Activated T-helper 2 cell treated with anti-CD3 and anti-CD28 coated beads, Interferon-gamma antibody, Interleukin-2, Interleukin-4, amounts not matched to agents 10 μg/mL and 5 μg/mL and 100 μg/mL, durations not matched to agents 14 hours and 24 hours and 36 hours (primary cell): ENCODE data around the gene EME1. TPM values are rescaled to one million over a fixed set of nuclear protein-coding genes. Genes with fewer than 3 reads are reported as not detected.

ENCODE experiments used
- DNase-seq: peaks from one replicate; pipeline ENCODE4 v3.0.0; 2021; ENCODE audit warnings: low spot score
- H3K27ac Mint-ChIP-seq: one replicate; pipeline ENCODE4 v1.8.0; 2021; ENCODE audit warnings: mixed read lengths
- H3K27me3 Mint-ChIP-seq: one replicate; pipeline ENCODE4 v1.8.0; 2021; ENCODE audit warnings: low read depth, mixed read lengths
- H3K36me3 Mint-ChIP-seq: one replicate; pipeline ENCODE4 v1.8.0; 2021; ENCODE audit warnings: low read depth, mixed read lengths
- H3K4me1 Mint-ChIP-seq: one replicate; pipeline ENCODE4 v1.8.0; 2021; ENCODE audit warnings: low read depth, mixed read lengths
- H3K4me3 Mint-ChIP-seq: one replicate; pipeline ENCODE4 v1.8.0; 2021; ENCODE audit warnings: low read depth, mild to moderate bottlenecking, moderate library complexity, mixed read lengths
- H3K9me3 Mint-ChIP-seq: one replicate; pipeline ENCODE4 v1.8.0; 2021; ENCODE audit warnings: mixed read lengths
- intact Hi-C: fragments of 100-400 bp; cut with micrococcal nuclease; formaldehyde crosslinking; loops from one replicate; pipeline ENCODE4 v1.15.1; 2023
- total RNA-seq: library from RNA; stranded (reverse); gene quantifications from 2 replicates; pipeline ENCODE4 v1.2.3, GENCODE V29; 2022

The EME1 gene
- total RNA-seq, 1 donor from 2014 or later: 28.6 TPM

DNA sequence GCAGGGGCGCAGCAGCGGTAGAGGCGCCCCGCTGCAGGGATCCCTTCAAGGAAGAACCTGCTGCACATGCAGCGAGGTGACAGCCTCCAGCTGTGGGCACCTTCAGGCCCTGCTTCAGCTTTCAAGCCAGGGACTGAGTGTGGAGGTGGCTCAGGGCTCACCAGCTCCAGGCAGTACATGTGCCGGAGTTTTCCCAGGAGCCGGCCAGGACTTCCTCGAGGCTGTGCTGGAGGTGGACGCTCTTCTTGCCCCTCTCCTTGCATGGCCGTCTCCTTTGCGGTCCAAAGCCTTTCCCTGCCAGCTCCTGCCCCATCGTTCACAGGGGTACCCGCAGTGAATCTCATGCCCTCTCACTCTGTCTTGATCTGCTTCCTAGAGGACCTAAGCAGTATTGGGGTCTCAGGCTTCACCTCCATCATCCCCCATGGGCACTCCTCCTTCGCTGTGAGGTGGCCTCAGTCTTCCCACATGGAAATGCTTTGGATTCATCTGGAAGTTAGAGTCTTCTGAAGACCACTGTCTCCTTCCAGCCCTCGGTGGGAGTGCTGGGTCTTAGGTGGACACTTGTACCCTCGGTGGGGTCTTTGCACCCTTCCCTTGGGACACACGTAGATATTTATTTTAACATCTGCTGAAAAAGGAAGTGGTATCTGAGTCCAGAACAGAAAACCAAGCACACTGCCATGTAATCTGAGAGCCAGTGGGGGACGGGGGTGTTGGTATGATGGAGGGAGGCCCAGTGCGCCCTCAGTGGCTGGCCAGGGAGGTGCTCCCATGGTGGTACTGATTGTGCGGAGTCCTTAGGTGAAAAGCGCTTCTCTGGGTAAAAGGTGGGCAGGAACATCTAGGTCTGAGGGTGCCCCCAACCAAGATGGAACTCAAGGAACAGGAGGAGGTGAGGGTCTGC lies 20.1 kb upstream of the EME1 start:
- H3K9me3 Mint-ChIP-seq: no peaks in the 10 kb centered on the region
- intact Hi-C loops: no loop called here
- no peak overlapping the region for H3K27ac Mint-ChIP-seq
- H3K36me3 Mint-ChIP-seq: peaks cover 66% of the 10 kb centered on the region
- no peaks in the 10 kb centered on the region for H3K27me3 Mint-ChIP-seq
- H3K4me1 Mint-ChIP-seq: peaks cover 23% of the 10 kb centered on the region
- H3K4me3 Mint-ChIP-seq: no peak overlapping the region
- DNase-seq: no peak

DNA sequence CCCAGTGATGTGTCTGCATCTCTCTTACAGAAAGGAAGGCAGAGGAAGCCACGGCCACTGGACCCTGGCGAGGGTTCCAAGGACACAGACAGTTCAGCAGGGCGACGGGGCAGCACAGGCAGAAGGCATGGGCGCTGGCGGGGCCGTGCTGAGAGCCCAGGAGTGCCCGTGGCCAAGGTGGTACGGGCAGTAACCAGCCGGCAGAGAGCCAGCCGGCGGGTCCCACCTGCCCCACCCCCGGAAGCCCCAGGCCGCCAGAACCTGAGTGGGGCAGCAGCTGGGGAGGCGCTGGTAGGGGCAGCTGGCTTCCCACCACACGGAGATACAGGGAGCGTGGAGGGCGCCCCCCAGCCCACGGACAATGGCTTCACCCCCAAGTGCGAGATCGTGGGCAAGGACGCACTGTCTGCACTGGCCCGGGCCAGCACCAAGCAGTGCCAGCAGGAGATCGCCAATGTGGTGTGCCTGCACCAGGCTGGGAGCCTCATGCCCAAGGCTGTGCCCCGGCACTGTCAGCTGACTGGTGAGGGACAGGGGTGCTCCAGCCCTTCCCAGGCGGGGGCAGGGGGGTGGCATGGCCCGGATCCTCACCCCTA lies 19.3 kb upstream of the EME1 start:
- Mint-ChIP-seq H3K27ac (no peak overlapping the region), H3K27me3 (no peaks in the 10 kb centered on the region), H3K9me3 (no peaks in the 10 kb centered on the region), H3K4me3 (no peak overlapping the region), H3K36me3 (peaks cover 66% of the 10 kb centered on the region), H3K4me1 (peaks cover 15% of the 10 kb centered on the region)
- DNase-seq: no peak
- intact Hi-C loops: no loop called here

DNA sequence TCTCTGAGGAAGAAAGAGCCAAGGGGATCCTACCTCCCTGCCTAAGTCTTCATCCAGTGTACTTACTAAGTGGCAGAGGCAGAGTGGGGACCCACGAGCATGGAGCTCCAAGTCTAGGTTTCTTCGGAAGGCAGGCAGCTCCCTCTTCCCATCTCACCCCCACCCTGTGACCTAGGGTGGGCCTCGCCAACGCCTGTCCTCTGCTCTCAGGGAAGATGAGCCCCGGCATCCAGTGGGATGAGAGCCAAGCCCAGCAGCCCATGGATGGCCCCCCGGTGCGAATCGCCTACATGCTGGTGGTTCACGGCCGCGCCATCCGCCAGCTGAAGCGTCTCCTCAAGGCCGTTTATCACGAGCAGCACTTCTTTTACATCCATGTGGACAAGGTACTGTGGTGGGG lies 18.8 kb upstream of the EME1 start:
- intact Hi-C loops: no loop called here
- no peak overlapping the region for H3K27ac Mint-ChIP-seq
- peaks cover 11% of the 10 kb centered on the region for H3K4me1 Mint-ChIP-seq
- H3K27me3 Mint-ChIP-seq: no peaks in the 10 kb centered on the region
- no peaks in the 10 kb centered on the region for H3K9me3 Mint-ChIP-seq
- peaks cover 67% of the 10 kb centered on the region for H3K36me3 Mint-ChIP-seq
- no peak for DNase-seq
- H3K4me3 Mint-ChIP-seq: no peak overlapping the region

- intact Hi-C loops: no loop called here
- DNase-seq: no peak
- Mint-ChIP-seq H3K27me3 (no peaks in the 10 kb centered on the region), H3K9me3 (no peaks in the 10 kb centered on the region), H3K27ac (no peak overlapping the region), H3K4me1 (peaks cover 7% of the 10 kb centered on the region), H3K4me3 (no peak overlapping the region), H3K36me3 (peaks cover 67% of the 10 kb centered on the region)
These were observed 18.3 kb upstream of the EME1 start for GRCh38 chr17:50354776-50355175.

DNA sequence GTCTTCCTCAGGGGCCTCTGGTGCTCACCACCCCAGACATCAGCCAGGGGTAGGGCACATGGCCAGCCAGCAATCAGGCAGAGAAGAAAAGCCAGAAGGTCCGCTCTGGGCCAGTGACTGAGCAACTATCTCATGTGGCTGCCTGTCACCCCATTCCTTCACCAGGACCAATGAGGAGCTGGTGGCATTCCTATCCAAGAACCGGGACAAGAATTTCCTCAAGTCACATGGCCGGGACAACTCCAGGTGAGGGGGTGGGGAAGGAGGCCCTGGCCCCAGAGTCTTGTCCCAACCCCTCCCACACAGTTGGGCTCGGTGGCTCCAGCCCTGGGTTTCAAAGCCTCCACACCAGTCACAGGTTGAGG lies 17.7 kb upstream of the EME1 start:
- no peaks in the 10 kb centered on the region for H3K9me3 Mint-ChIP-seq
- H3K4me1 Mint-ChIP-seq: peaks cover 7% of the 10 kb centered on the region
- H3K27me3 Mint-ChIP-seq: no peaks in the 10 kb centered on the region
- H3K4me3 Mint-ChIP-seq: no peak overlapping the region
- intact Hi-C loops: no loop called here
- H3K27ac Mint-ChIP-seq: no peak overlapping the region
- DNase-seq: no peak
- peaks cover 67% of the 10 kb centered on the region for H3K36me3 Mint-ChIP-seq

DNA sequence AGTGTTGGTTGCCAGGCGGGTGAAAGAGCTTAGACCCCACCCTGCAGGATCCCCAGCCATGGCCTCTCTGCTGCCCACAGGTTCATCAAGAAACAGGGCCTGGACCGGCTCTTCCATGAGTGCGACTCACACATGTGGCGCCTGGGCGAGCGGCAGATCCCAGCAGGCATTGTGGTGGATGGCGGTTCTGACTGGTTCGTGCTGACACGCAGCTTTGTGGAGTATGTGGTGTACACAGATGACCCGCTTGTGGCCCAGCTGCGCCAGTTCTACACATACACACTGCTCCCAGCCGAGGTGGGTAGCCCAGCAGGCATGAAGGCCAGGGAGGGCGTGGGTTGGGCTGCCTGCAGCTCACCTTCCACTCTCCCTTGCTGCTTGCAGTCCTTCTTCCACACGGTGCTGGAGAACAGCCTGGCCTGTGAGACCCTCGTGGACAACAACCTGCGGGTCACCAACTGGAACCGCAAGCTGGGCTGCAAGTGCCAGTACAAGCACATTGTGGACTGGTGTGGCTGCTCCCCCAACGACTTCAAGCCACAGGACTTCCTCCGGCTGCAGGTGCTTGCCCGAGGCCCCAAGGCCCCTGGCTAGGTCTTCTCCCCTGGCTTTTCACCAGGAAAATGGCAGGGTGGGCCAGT lies 17.2 kb upstream of the EME1 start:
- Mint-ChIP-seq H3K4me3 (no peak overlapping the region), H3K27me3 (no peaks in the 10 kb centered on the region), H3K36me3 (peaks cover 67% of the 10 kb centered on the region), H3K27ac (no peak overlapping the region), H3K4me1 (peaks cover 4% of the 10 kb centered on the region), H3K9me3 (no peaks in the 10 kb centered on the region)
- no peak for DNase-seq
- intact Hi-C loops: no loop called here

DNA sequence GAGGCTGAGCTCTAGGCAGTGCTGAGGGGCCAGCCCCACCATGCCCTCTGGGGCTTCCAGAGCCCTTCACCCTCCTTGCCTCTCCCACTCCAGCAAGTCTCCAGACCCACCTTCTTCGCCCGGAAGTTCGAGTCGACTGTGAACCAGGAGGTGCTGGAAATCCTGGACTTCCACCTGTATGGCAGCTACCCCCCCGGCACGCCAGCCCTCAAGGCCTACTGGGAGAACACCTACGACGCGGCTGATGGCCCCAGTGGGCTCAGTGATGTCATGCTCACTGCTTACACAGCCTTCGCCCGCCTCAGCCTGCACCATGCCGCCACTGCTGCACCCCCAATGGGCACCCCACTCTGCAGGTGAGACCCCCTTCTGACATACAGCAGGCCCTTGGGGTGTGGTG lies 16.6 kb upstream of the EME1 start:
- intact Hi-C loops: no loop called here
- H3K27ac Mint-ChIP-seq: no peak overlapping the region
- H3K9me3 Mint-ChIP-seq: no peaks in the 10 kb centered on the region
- peaks cover 1% of the 10 kb centered on the region for H3K4me1 Mint-ChIP-seq
- H3K27me3 Mint-ChIP-seq: no peaks in the 10 kb centered on the region
- no peak overlapping the region for H3K4me3 Mint-ChIP-seq
- peaks cover 68% of the 10 kb centered on the region for H3K36me3 Mint-ChIP-seq
- no peak for DNase-seq

DNA sequence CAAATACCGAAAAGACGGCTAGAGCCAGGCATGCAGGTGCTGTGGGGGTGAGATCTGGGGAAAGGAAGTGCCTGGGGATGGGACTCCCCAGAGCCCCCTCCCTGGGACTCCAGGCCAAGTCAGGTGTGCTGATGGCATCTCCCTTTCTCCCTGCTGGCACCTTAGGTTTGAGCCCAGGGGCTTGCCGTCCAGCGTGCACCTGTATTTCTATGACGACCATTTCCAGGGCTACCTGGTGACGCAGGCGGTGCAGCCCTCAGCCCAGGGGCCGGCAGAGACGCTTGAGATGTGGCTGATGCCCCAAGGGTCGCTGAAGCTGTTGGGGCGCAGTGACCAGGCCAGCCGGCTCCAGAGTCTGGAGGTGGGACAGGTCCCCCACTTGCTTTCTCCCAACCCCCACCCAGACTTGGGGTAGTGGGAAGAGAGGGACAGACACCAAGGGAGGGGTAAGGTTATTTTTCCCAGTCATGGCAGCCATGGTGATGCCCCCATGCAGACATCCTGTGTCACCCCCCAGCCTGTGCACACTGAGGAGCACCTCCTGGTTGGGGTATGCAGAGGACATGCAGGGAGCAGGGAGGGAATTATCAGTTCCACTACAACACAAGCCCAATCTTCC lies 16.0 kb upstream of the EME1 start:
- intact Hi-C loops: no loop called here
- DNase-seq: no peak
- H3K27ac Mint-ChIP-seq: no peak overlapping the region
- no peaks in the 10 kb centered on the region for H3K9me3 Mint-ChIP-seq
- H3K4me3 Mint-ChIP-seq: no peak overlapping the region
- no peaks in the 10 kb centered on the region for H3K27me3 Mint-ChIP-seq
- peaks cover 66% of the 10 kb centered on the region for H3K36me3 Mint-ChIP-seq
- peaks cover 3% of the 10 kb centered on the region for H3K4me1 Mint-ChIP-seq

- intact Hi-C loops: no loop called here
- no peak for DNase-seq
- H3K36me3 Mint-ChIP-seq: peaks cover 67% of the 10 kb centered on the region
These were observed 14.9 kb upstream of the EME1 start for GRCh38 chr17:50358177-50358576.

DNA sequence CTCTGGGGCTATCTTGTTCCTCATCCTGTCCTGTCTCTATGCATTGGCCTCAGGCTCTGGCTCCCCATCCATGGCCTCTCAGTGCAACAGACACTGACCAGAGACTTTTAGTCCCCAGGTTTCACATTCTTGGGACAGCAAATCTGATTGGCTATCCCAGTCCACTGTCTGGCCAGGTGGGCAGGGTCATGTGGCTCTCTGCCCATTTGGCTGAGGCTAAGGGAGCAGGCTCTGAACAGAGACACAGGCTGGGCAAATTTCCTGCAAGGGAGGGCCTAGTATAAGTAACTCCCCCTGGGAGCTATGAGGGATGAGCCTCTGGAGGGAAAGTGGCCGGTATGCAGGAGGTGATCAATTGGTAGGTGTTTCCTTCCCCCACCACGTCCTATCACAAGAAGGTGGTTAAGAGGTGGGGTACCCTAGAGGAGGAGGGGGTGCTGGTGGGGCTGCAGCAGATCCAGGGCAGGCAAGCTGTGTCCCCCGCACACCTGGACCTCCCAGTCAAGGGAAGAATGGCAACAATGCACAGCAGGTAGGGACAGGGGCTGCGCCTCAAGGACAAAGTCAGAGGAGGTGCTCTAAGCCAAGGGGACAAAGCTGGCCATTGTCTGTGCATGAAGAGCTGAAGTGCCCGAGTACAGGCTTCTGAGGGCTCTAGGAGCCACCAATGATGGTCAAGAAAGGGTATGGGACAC lies 13.9 kb upstream of the EME1 start:
- intact Hi-C loops: no loop called here
- peaks cover 63% of the 10 kb centered on the region for H3K36me3 Mint-ChIP-seq
- no peaks in the 10 kb centered on the region for H3K27me3 Mint-ChIP-seq
- H3K4me1 Mint-ChIP-seq: peaks cover 10% of the 10 kb centered on the region
- peak overlapping the region; percentile 63 for H3K27ac Mint-ChIP-seq
- no peak for DNase-seq
- H3K9me3 Mint-ChIP-seq: no peaks in the 10 kb centered on the region
- no peak overlapping the region for H3K4me3 Mint-ChIP-seq

More at GRCh38 chr17:50358177-50358576, 14.9 kb upstream of the EME1 start:
- Mint-ChIP-seq H3K27me3 (no peaks in the 10 kb centered on the region), H3K4me3 (no peak overlapping the region), H3K9me3 (no peaks in the 10 kb centered on the region), H3K27ac (no peak overlapping the region), H3K4me1 (peaks cover 10% of the 10 kb centered on the region)

DNA sequence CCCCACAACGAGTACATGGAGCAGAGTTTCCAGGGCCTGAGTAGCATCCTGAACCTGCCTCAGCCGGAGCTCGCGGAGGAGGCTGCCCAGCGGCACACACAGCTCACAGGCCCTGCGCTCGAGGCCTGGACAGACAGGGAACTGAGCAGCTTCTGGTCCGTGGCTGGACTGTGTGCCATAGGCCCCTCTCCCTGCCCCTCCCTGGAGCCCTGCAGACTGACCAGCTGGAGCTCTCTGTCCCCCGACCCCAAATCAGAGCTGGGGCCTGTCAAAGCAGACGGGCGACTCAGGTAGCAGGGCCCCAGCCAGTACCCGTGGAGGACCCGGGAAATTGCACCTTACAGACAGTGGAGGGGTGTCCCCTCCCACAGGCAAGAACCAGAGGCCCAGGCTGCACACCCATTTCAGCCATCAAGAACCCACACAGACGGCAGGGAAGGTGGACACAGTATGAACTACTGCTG lies 13.0 kb upstream of the EME1 start:
- Mint-ChIP-seq H3K9me3 (no peaks in the 10 kb centered on the region), H3K36me3 (peaks cover 62% of the 10 kb centered on the region), H3K27me3 (no peaks in the 10 kb centered on the region), H3K4me1 (peaks cover 10% of the 10 kb centered on the region), H3K27ac (no peak overlapping the region), H3K4me3 (no peak overlapping the region)
- DNase-seq: no peak
- intact Hi-C loops: no loop called here

- Mint-ChIP-seq H3K9me3 (no peaks in the 10 kb centered on the region), H3K36me3 (peaks cover 63% of the 10 kb centered on the region), H3K27me3 (no peaks in the 10 kb centered on the region), H3K4me3 (no peak overlapping the region), H3K4me1 (peaks cover 10% of the 10 kb centered on the region), H3K27ac (no peak overlapping the region)
- intact Hi-C loops: no loop called here
- DNase-seq: no peak
These were observed 12.4 kb upstream of the EME1 start for GRCh38 chr17:50360486-50361115.
